Loucy (cell line): ENCODE measurements around the gene TREM2.

Experiments
- CTCF ChIP-seq: fragments of 200-600 bp; sonication (generic); conservative IDR thresholded peaks from 2 replicates; pipeline ENCODE4 v1.5.1; 2014; ENCODE audit warnings: mild to moderate bottlenecking, antibody characterized with exemption, low read length
- EZH2phosphoT487 ChIP-seq: fragments of 200-600 bp; IDR thresholded peaks from 2 replicates; pipeline ENCODE4 v1.6.1; 2018; ENCODE audit warnings: antibody characterized with exemption, mild to moderate bottlenecking, moderate library complexity, borderline replicate concordance

- TF ChIP-seq CTCF (no peak), EZH2phosphoT487 (no peak)
Observed at GRCh38 chr6:41111017-41111416, 51.9 kb downstream of the TREM2 start.
